Progenitor cell of endocrine pancreas (in vitro differentiated cells): ENCODE data around the gene RAX. TPM values are rescaled to one million over a fixed set of nuclear protein-coding genes. Genes with fewer than 3 reads are reported as not detected.
A peak's percentile ranks its signal among the peaks of the same experiment; 100 is the strongest.
"Not testable (repeated sequence)": the region's sequence is repeated elsewhere in the genome, so short reads cannot be mapped to it uniquely, and the experiment has no call there.

Experiments used
- DNase-seq: peaks from one replicate; pipeline ENCODE4 v3.0.0; 2021; ENCODE audit warnings: low spot score; ENCODE audit not compliant: unreplicated experiment
- H3K27ac Mint-ChIP-seq: 2 replicates; pipeline ENCODE4 v1.8.0; 2021; ENCODE audit warnings: mild to moderate bottlenecking, moderate library complexity, mixed read lengths
- H3K27me3 Mint-ChIP-seq: 2 replicates; pipeline ENCODE4 v1.8.0; 2021; ENCODE audit warnings: mixed read lengths
- H3K36me3 Mint-ChIP-seq: 2 replicates; pipeline ENCODE4 v1.8.0; 2022; ENCODE audit warnings: mixed read lengths; ENCODE audit not compliant: insufficient read depth
- H3K4me1 Mint-ChIP-seq: 2 replicates; pipeline ENCODE4 v1.8.0; 2021; ENCODE audit warnings: low read depth, mixed read lengths
- H3K4me3 Mint-ChIP-seq: 2 replicates; pipeline ENCODE4 v1.8.0; 2021; ENCODE audit warnings: low read depth, mild to moderate bottlenecking, moderate library complexity, mixed read lengths
- H3K9me3 Mint-ChIP-seq: 2 replicates; pipeline ENCODE4 v1.8.0; 2021; ENCODE audit warnings: low read depth, mixed read lengths
- total RNA-seq: library from RNA; stranded (reverse); gene quantifications from 2 replicates; pipeline ENCODE4 v1.2.1, GENCODE V29; 2021
- TF ChIP-seq, protein P1 (sequence below): fragments of 200-600 bp; sonication (generic); IDR thresholded peaks from one replicate; pipeline ENCODE4 v1.5.0; 2021; ENCODE audit warnings: antibody characterized with exemption, mild to moderate bottlenecking; ENCODE audit not compliant: unreplicated experiment

The RAX gene
- total RNA-seq, 1 donor from 2014 or later = not detected

DNA sequence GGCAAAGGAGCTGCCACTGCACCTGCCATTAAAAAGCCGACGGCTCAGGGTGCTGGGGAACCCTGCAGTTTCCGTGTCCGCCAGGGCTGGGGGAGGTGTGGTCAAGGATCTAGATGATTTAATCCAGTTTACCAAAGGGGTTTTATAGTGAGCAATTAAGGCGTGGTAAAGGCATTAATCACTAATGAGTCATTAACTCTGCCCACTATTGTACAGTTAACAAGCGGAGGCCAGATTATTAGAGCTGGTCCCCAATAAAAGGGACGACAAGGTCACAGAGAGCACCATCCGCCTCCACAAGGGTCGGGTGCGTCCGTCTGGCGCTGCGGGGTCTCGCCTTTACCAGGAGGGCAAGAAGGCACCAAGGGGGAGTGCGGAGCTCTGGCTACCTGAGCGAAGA lies 9.6 kb downstream of the RAX start:
- Mint-ChIP-seq H3K4me1 (peaks cover 5% of the 10 kb centered on the region), H3K27me3 (peaks cover 98% of the 10 kb centered on the region), H3K9me3 (no peaks in the 10 kb centered on the region), H3K4me3 (no peak overlapping the region), H3K36me3 (no peaks in the 10 kb centered on the region), H3K27ac (no peak overlapping the region)
- TF ChIP-seq, protein P1, sequence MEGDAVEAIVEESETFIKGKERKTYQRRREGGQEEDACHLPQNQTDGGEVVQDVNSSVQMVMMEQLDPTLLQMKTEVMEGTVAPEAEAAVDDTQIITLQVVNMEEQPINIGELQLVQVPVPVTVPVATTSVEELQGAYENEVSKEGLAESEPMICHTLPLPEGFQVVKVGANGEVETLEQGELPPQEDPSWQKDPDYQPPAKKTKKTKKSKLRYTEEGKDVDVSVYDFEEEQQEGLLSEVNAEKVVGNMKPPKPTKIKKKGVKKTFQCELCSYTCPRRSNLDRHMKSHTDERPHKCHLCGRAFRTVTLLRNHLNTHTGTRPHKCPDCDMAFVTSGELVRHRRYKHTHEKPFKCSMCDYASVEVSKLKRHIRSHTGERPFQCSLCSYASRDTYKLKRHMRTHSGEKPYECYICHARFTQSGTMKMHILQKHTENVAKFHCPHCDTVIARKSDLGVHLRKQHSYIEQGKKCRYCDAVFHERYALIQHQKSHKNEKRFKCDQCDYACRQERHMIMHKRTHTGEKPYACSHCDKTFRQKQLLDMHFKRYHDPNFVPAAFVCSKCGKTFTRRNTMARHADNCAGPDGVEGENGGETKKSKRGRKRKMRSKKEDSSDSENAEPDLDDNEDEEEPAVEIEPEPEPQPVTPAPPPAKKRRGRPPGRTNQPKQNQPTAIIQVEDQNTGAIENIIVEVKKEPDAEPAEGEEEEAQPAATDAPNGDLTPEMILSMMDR = no peak
- no peak for DNase-seq

DNA sequence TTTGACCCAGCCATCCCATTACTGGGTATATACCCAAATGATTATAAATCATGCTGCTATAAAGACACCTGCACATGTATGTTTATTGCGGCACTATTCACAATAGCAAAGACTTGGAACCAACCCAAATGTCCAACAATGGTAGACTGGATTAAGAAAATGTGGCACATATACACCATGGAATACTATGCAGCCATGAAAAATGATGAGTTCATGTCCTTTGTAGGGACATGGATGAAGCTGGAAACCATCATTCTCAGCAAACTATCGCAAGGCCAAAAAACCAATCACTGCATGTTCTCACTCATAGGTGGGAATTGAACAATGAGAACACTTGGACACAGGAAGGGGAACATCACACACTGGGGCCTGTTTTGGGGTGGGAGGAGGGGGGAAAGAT lies 11.0 kb downstream of the RAX start:
- H3K36me3 Mint-ChIP-seq, H3K4me1 Mint-ChIP-seq, DNase-seq, H3K4me3 Mint-ChIP-seq, H3K9me3 Mint-ChIP-seq, H3K27ac Mint-ChIP-seq: not testable (repeated sequence)
- peaks cover 97% of the 10 kb centered on the region for H3K27me3 Mint-ChIP-seq

DNA sequence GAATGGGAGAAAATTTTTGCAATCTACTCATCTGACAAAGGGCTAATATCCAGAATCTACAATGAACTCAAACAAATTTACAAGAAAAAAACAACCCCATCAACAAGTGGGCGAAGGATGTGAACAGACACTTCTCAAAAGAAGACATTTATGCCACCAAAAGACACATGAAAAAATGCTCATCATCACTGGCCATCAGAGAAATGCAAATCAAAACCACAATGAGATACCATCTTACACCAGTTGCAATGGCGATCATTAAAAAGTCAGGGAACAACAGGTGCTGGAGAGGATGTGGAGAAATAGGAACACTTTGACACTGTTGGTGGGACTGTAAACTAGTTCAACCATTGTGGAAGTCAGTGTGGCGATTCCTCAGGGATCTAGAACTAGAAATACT lies 11.4 kb downstream of the RAX start:
- H3K9me3 Mint-ChIP-seq, H3K4me3 Mint-ChIP-seq, H3K36me3 Mint-ChIP-seq, H3K4me1 Mint-ChIP-seq, DNase-seq, H3K27ac Mint-ChIP-seq: not testable (repeated sequence)
- H3K27me3 Mint-ChIP-seq = peaks cover 95% of the 10 kb centered on the region

DNA sequence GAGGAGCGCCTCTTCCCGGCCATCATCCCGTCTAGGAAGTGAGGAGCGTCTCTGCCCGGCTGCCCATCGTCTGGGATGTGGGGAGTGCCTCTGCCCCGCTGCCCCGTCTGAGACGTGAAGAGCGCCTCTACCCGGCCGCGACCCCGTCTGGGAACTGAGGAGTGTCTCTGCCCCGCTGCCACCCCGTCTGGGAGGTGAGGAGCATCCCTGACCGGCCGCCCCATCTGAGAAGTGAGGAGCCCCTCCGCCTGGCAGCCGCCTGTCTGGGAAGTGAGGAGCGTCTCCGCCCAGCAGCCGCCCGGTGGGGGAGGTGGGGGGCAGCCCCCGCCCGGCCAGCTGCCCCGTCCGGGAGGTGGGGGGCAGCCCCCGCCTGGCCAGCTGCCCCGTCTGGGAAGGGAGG lies 17.8 kb downstream of the RAX start:
- not testable (repeated sequence) for DNase-seq, H3K27ac Mint-ChIP-seq, H3K9me3 Mint-ChIP-seq, H3K4me3 Mint-ChIP-seq, H3K36me3 Mint-ChIP-seq, H3K4me1 Mint-ChIP-seq
- H3K27me3 Mint-ChIP-seq = peaks cover 64% of the 10 kb centered on the region

DNA sequence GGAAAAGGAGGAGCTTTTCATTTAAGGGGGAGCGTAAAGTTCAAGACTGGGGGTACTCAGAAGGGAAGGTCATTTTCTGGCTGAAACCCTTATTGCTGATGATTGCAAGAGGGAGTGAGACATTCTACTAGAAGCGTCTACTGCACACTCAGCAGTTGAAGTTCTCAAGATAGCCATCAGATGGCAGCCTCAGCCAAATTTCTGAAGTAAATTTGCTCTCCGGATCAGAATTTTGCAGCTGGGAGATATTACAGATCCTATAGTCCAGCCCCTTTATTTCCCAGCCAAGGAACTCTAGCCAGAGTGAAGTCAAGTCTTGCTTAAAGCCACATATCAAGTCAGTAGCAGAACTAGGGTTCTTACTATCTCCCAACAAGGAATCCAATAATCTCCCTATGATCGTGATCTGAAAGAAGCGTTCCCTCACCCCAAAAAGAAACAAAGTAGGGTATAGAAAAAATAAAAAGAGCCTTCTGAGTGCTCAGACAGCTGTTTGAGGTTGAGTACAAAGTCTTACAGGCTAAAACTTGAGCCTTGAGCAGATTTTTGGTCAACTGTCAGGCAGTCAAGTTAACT lies 24.0 kb downstream of the RAX start:
- no peak for DNase-seq
- no peaks in the 10 kb centered on the region for H3K4me1 Mint-ChIP-seq
- peaks cover 72% of the 10 kb centered on the region for H3K27me3 Mint-ChIP-seq
- H3K4me3 Mint-ChIP-seq = no peak overlapping the region
- H3K36me3 Mint-ChIP-seq = no peaks in the 10 kb centered on the region
- TF ChIP-seq, protein P1 = peak; percentile 75
- no peaks in the 10 kb centered on the region for H3K9me3 Mint-ChIP-seq
- H3K27ac Mint-ChIP-seq = no peak overlapping the region

DNA sequence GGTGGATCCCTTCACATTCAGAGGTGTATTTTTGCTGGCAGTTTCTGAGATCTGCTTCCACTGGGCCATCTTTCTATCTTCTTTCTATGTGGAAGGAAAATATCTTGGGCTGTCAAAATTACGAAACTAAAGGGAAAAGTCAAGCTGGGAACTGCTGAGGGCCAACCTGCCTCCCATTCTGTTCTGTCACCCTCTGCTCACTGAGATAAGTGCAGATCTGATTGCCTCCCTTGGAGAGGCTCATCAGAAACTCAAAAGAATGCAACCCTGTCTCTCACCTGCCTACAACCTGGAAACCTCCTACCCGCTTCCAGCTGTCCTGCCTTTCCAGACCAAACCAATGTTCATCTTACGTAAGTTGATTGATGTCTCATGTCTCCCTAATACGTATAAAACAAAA lies 26.5 kb downstream of the RAX start:
- no peak overlapping the region for H3K4me3 Mint-ChIP-seq
- TF ChIP-seq, protein P1 = no peak
- peaks cover 60% of the 10 kb centered on the region for H3K27me3 Mint-ChIP-seq
- no peak for DNase-seq
- H3K36me3 Mint-ChIP-seq = no peaks in the 10 kb centered on the region
- H3K4me1 Mint-ChIP-seq = no peaks in the 10 kb centered on the region
- H3K9me3 Mint-ChIP-seq = no peaks in the 10 kb centered on the region
- H3K27ac Mint-ChIP-seq = no peak overlapping the region

DNA sequence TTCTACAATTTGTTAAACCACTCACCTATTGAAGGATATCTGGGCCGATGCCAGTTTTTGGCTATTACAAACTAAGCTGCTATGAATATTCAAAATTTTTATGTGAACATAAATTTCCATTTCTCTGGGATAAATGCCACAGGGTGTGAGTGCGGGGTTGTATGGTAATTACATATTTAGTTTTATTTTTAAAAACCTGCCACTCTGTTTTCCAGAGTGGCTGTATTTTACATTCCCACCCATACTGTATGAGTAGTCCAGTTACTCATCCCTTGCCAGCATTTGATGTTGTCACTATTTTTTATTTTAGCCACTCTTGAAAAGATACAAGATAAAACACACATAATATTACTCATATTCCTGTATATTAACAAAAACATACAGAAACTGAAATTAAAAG lies 30.3 kb downstream of the RAX start:
- Mint-ChIP-seq H3K4me1 (no peaks in the 10 kb centered on the region), H3K27me3 (peaks cover 51% of the 10 kb centered on the region), H3K9me3 (no peaks in the 10 kb centered on the region), H3K27ac (no peak overlapping the region), H3K36me3 (no peaks in the 10 kb centered on the region), H3K4me3 (no peak overlapping the region)
- TF ChIP-seq, protein P1 = no peak
- no peak for DNase-seq
